ENCODE results near the gene CCNA2. TPM values are rescaled to one million over a fixed set of nuclear protein-coding genes. Genes with fewer than 3 reads are reported as not detected.
A peak's percentile ranks its signal among the peaks of the same experiment; 100 is the strongest.

Gene CCNA2
- total and polyA plus RNA-seq, 9 of the 15 experiments (the other 6 are each of a cell fraction or from before 2014, with no cell fraction given), result 37.1 to 197 (median 154) TPM

GRCh38 chr4:121822796-121823504 is 733 bp downstream of the CCNA2 start (continued):
- TF ChIP-seq BRF2 (IDR thresholded peaks at IDR 0.05; ENCODE audit: borderline replicate concordance, insufficient read depth, insufficient read length) (no peak), ZBTB8A (IDR thresholded peaks at IDR 0.05; ENCODE audit: partially characterized antibody) (no peak), BRF1 (IDR thresholded peaks at IDR 0.05; ENCODE audit: borderline replicate concordance, extremely low read depth, insufficient read length) (no peak), PTTG1 (tag; IDR thresholded peaks at IDR 0.05; ENCODE audit: low read depth) (no peak), RAD21 (CRISPR knock-in tag; conservative IDR thresholded peaks at IDR 0.05 in 1 of 2, IDR thresholded peaks at IDR 0.05 in 1 of 2) (no peak), ZNF274 (IDR thresholded peaks at IDR 0.05; ENCODE audit: borderline replicate concordance, low read depth, low read length) (peak; percentile 71; the same call in 1 of the 2 replicates), TAF9B (IDR thresholded peaks at IDR 0.05; ENCODE audit: partially characterized antibody) (peak; percentile 42), SMAD1 (IDR thresholded peaks at IDR 0.05; ENCODE audit: low read depth, low read length, partially characterized antibody) (peak; percentile 45), ZNF583 (CRISPR knock-in tag; IDR thresholded peaks at IDR 0.05) (no peak), ZNF644 (tag; IDR thresholded peaks at IDR 0.05; ENCODE audit: low read depth) (no peak), CCNT2 (IDR thresholded peaks at IDR 0.05; ENCODE audit: borderline replicate concordance, extremely low read depth, insufficient read length, low read depth, low read length) (peak; percentile 41), MEIS2 (IDR thresholded peaks at IDR 0.05; ENCODE audit: partially characterized antibody) (peak; percentile 45), JUN (IDR thresholded peaks at IDR 0.05; ENCODE audit: borderline replicate concordance, low read depth, low read length) (no peak), JUN (CRISPR knock-in tag; IDR thresholded peaks at IDR 0.05; ENCODE audit: borderline replicate concordance) (no peak), BHLHE40 (IDR thresholded peaks at IDR 0.05; ENCODE audit: low read length) (peak; percentile 67), ZBTB33 (CRISPR knock-in tag; IDR thresholded peaks at IDR 0.05) (0 out of 2 replicates have a peak, but pooled peaks have one; percentile 19), TAF1 (IDR thresholded peaks at IDR 0.05; ENCODE audit: control insufficient read depth, extremely low read depth, insufficient read depth, low read length, severe bottlenecking) (peak; percentile 36), MYBL2 (IDR thresholded peaks at IDR 0.05; ENCODE audit: low read depth) (no peak), MYBL2 (CRISPR knock-in tag; IDR thresholded peaks at IDR 0.05; ENCODE audit: borderline replicate concordance) (no peak), HEY1 (CRISPR knock-in tag; IDR thresholded peaks at IDR 0.05; ENCODE audit: borderline replicate concordance) (no peak), GABPA (tag; conservative IDR thresholded peaks at IDR 0.05; ENCODE audit: low read depth) (no peak), LEF1 (IDR thresholded peaks at IDR 0.05) (no peak), ZNF239 (CRISPR knock-in tag; IDR thresholded peaks at IDR 0.05) (peak; percentile 84), DIDO1 (tag; IDR thresholded peaks at IDR 0.05; ENCODE audit: low read depth) (no peak), CEBPB (tag; IDR thresholded peaks at IDR 0.05) (peak; percentile 41; the same call in 1 of the 2 replicates), FOXP1 (CRISPR knock-in tag; IDR thresholded peaks at IDR 0.05) (0 out of 2 replicates have a peak, but pooled peaks have one; percentile 37)

All from K562 (cell line).